HUDEP-2 (cell line): Measurements from ENCODE around the gene KDM4C.
"Not testable (repeated sequence)": the region's sequence is repeated elsewhere in the genome, so short reads cannot be mapped to it uniquely, and the experiment has no call there.

ENCODE experiments used
- DNase-seq, 76 experiments: peaks; one replicate each; lab custom pipeline; 2025; ENCODE audit not compliant: unreplicated experiment in 76 of 76; lab: John Stamatoyannopoulos, UW

KDM4C gene

GRCh38 chr9:6757456-6758247, at the start of gene KDM4C:
TSS of gene KDM4C (plus strand) at chr9:6757973. CDS start at chr9:6792989, 35,016 bp downstream.
- DNase-seq, result peak; percentile 24 to 98 (median 88)

GRCh38 chr9:6708732-6709131, 49.0 kb upstream of the KDM4C start:
- DNase-seq, result no peak

GRCh38 chr9:6711403-6711802, 46.4 kb upstream of the KDM4C start:
- DNase-seq, result no peak

- DNase-seq, result no peak
These were observed 45.7 kb upstream of the KDM4C start for GRCh38 chr9:6712041-6712440.

- no peak for DNase-seq
These were observed 43.6 kb upstream of the KDM4C start for GRCh38 chr9:6714176-6714575.

DNA sequence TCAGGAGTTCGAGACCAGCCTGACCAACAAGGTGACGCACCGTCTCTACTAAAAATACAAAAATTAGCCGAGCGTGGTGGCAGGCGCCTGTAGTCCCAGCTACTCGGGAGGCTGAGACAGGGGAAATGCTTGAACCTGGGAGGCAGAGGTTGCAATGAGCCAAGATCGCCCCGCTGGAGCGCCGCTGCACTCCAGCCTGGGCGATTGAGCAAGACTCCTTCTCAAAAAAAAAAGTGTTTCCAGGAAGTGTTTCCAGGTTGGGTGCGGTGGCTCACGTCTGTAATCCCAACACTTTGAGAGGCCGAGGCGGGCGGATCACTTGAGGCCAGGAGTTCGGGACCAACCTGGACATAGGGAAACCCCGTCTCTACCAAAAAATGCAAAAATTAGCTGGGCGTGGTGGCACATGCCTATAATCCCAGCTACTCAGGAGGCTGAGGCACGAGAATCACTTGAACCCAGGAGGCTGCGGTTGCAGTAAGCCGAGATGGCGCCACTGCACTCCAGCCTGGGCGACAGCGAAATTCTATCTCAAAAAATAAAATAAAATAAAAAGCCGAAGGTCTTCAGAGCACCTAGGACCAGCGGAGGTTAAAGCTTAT, 42.5 kb upstream of the KDM4C start:
- not testable (repeated sequence) for DNase-seq

- DNase-seq, result peak in 6 of 76 experiments; percentile 1 to 26 (median 7)
These were observed 41.8 kb upstream of the KDM4C start for GRCh38 chr9:6715755-6716643.

DNA sequence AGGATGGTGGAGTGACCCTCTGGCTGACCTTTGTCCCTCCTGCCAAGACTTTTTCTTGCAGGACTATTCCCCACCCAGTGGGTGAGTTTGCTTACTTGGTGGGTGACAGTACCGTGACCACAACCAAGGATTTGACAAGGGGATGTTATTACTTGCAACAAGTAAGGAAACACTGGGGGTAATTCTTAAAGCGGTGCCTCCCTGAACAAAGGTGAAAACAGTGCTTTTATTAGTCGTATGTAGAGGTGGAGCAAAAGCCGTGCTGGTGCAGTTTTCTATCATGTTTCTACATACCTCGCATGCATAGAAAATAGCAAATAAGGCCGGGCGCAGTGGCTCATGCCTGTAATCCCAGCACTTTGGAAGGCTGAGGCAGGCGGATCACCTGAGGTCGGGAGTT, 41.0 kb upstream of the KDM4C start:
- no peak for DNase-seq

DNA sequence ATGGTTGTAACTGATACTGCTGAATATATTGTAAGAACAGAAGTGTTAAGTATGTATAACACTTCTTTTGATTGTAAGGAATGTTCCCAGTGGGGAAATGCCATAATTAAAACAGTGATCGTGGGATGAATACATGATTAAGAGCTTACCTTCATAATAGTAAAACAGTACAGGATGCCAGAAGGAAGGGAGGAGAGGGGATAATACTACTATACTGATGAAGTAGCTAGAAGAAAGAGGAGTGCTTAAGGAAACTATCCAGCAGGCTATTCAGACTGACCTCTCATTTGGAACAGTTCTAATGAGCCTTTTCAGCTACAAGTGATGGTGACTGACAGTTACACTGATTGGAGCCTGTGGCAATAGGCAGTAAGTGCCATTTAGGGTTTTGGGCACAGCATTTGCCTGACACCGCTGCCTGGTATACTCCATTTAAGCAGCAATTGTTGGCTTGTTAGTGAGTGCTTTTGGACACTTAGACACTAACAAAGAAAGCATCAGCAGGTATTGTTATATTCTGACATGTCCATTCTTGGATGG, 33.8 kb upstream of the KDM4C start:
- no peak for DNase-seq

DNA sequence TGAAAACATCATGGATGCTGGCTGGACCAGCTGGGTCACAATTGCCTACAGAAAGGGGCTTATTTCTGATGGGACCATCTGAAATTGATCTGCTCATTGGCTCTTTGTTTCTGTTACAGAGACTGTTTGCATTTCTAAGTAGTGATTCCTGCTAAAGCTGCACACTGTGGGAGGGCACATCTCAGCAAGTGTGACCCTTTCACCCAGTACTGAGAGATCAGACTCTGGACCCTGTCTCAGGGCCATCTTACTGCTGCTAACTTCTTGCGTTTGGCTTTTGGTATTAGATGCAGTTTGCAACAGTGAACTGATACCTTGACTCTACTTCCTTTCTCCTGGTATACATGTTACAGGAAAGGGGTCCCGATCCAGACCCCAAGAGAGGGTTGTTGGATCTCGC, 24.5 kb upstream of the KDM4C start:
- no peak for DNase-seq

- no peak for DNase-seq
These were observed 23.9 kb upstream of the KDM4C start for GRCh38 chr9:6733831-6734230.

DNA sequence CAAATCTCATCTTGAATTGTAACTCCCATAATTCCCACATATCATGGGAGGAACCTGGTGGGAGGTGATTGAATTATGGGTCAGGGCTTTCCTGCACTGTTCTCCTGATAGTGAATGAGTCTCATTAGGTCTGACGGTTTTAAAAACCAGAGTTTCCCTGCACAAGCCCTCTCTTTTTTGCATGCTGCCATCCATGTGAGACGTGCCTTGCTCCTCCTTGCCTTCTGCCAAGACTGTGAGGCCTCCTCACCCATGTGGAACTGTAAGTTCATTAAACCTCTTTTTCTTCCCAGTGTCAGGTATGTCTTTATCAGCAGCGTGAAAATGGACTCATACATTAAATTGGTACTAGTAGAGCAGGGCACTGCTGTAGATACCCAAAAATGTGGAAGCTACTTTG, 22.4 kb upstream of the KDM4C start:
- no peak for DNase-seq

GRCh38 chr9:6739218-6739617, 18.6 kb upstream of the KDM4C start:
- DNase-seq, result peak in 4 of 76 experiments; percentile 2 to 23 (median 10)

DNA sequence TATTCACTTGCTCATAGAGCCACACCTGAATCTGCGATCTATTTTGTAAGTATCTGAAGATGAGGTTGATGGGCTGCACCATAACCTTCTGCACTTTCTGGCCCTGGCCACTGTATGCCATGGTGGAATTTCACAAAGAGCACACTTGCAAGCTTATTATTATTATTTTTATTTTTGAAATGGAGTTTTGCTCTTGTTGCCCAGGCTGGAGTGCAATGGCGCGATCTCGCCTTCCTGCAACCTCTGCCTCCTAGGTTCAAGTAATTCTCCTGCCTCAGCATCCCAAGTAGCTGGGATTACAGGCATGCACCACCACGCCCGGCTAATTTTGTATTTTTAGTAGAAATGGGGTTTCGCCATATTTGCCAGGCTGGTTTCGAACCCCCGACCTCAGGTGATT, 8.9 kb upstream of the KDM4C start:
- not testable (repeated sequence) for DNase-seq

DNA sequence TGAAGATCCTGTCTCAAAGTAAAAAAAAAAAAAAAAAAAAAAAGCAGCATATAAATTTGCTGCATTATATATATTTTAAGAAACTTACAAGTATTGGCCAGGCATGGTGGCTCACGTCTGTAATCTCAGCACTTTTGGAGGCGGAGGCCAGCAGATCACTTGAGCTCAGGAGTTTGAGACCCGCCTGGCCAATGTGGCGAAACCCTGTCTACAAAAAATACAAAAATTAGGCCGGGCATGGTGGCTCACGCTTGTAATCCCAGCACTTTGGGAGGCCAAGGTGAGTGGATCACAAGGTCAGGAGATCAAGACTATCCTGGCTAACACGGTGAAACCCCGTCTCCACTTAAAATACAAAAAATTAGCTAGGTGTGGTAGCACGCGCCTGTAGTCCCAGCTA, 2.9 kb upstream of the KDM4C start:
- not testable (repeated sequence) for DNase-seq

- DNase-seq, result peak in 75 of 76 experiments; percentile 26 to 95 (median 83)
These were observed 679 bp upstream of the KDM4C start for GRCh38 chr9:6757132-6757455.

- DNase-seq, result peak in 2 of 76 experiments; percentile 35 to 54
These were observed 400 bp downstream of the KDM4C start for GRCh38 chr9:6758248-6758497.

GRCh38 chr9:6758498-6759184, 868 bp downstream of the KDM4C start:
- peak in 46 of 76 experiments; percentile 8 to 75 (median 36) for DNase-seq

DNA sequence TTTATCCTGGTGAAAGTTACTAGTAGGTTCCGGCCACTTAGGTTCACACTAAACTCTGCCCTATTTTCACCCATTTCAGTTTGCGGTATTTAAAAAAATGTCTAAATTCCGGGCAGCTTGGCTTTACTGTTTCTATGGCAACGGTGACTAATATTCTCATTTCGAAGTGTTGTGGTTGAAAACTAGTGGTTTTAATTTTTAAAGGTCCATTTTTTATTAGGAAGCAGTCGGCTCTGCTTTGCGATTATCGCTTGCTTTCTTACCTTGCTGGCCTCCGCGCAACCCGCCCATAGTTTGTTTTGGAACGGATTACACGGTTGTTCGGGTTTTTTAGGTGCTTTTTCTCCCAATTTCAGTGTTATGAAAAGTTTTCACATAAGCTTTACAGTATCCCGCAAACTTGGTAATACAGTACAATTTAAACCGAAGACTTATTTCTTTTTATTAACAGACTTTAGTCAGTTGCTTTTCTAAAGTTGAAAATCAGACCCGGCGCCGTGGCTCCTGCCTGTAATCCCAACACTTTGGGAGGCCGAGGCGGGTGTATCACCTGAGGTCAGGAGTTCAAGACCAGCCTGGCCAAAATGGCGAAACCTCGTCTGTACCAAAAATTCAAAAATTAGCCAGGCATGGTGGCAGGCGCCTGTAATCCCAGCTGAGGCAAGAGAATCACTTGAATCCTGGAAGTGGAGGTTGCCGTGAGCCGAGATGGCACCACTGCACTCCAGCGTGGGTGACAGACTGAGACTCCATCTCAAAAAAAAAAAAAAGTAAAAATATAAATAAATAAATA, 1.6 kb downstream of the KDM4C start:
- peak in 13 of 76 experiments; percentile 5 to 48 (median 32) for DNase-seq

DNA sequence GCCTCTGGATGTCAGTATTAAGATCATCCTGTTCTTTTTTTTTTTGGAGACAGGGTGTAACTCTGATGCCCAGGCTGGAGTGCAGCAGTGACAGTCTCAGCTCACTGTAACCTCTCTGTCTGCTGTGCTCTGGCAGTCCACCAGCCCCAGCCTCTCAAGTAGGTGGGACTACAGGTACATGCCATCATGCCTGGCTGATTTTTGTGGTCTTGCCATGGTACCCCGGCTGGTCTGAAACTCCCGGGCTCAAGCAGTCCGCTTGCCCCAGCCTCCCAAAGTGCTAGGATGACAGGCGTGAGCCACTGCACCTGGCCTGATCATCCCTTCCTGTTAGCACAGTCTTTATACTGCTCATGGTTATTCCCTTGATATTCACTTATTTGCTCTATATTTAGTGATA, 3.5 kb downstream of the KDM4C start:
- DNase-seq, result no peak
